OCI-M2 (cell line): ENCODE results near the gene RBMS3.
"Not testable (repeated sequence)": the region's sequence is repeated elsewhere in the genome, so short reads cannot be mapped to it uniquely, and the experiment has no call there.

Experiments used
- DNase-seq: peaks from one replicate; lab custom pipeline; 2025; ENCODE audit not compliant: unreplicated experiment; lab: John Stamatoyannopoulos, UW

RBMS3 gene

GRCh38 chr3:29337565-29337964 is 56.7 kb downstream of the RBMS3 start:
- no peak for DNase-seq

- DNase-seq = no peak
These were observed 57.5 kb downstream of the RBMS3 start for GRCh38 chr3:29338377-29338776.

- DNase-seq = no peak
These were observed 58.4 kb downstream of the RBMS3 start for GRCh38 chr3:29339016-29339833.

GRCh38 chr3:29344154-29344553 is 63.3 kb downstream of the RBMS3 start:
- DNase-seq = no peak

GRCh38 chr3:29344935-29345334 is 64.1 kb downstream of the RBMS3 start:
- DNase-seq = no peak

- no peak for DNase-seq
These were observed 64.8 kb downstream of the RBMS3 start for GRCh38 chr3:29345516-29346300.

- DNase-seq = no peak
These were observed 66.0 kb downstream of the RBMS3 start for GRCh38 chr3:29346828-29347227.

GRCh38 chr3:29347412-29347811 is 66.5 kb downstream of the RBMS3 start:
- DNase-seq = no peak

GRCh38 chr3:29348316-29348715 is 67.4 kb downstream of the RBMS3 start:
- DNase-seq = no peak

GRCh38 chr3:29349049-29349448 is 68.2 kb downstream of the RBMS3 start:
- no peak for DNase-seq

- DNase-seq = no peak
These were observed 72.9 kb downstream of the RBMS3 start for GRCh38 chr3:29353807-29354206.

- no peak for DNase-seq
These were observed 74.0 kb downstream of the RBMS3 start for GRCh38 chr3:29354894-29355293.

- no peak for DNase-seq
These were observed 75.2 kb downstream of the RBMS3 start for GRCh38 chr3:29356062-29356461.

- DNase-seq = not testable (repeated sequence)
These were observed 79.4 kb downstream of the RBMS3 start for GRCh38 chr3:29360289-29360688.

GRCh38 chr3:29363110-29363509 is 82.2 kb downstream of the RBMS3 start:
- no peak for DNase-seq

- no peak for DNase-seq
These were observed 89.2 kb downstream of the RBMS3 start for GRCh38 chr3:29370021-29370420.

GRCh38 chr3:29370476-29371420 is 89.9 kb downstream of the RBMS3 start:
- DNase-seq = no peak

GRCh38 chr3:29373131-29373680 is 92.3 kb downstream of the RBMS3 start:
- no peak for DNase-seq

GRCh38 chr3:29374226-29374625 is 93.4 kb downstream of the RBMS3 start:
- DNase-seq = no peak

- no peak for DNase-seq
These were observed 98.2 kb downstream of the RBMS3 start for GRCh38 chr3:29379097-29379496.

GRCh38 chr3:29381595-29381994 is 100.7 kb downstream of the RBMS3 start:
- DNase-seq = no peak
